ENCODE measurements around the gene RPTOR. TPM values are rescaled to one million over a fixed set of nuclear protein-coding genes. Genes with fewer than 3 reads are reported as not detected.

Gene RPTOR
- total and polyA plus RNA-seq, 12 donors = 7.9 to 30.3 (median 25.6) TPM

DNA sequence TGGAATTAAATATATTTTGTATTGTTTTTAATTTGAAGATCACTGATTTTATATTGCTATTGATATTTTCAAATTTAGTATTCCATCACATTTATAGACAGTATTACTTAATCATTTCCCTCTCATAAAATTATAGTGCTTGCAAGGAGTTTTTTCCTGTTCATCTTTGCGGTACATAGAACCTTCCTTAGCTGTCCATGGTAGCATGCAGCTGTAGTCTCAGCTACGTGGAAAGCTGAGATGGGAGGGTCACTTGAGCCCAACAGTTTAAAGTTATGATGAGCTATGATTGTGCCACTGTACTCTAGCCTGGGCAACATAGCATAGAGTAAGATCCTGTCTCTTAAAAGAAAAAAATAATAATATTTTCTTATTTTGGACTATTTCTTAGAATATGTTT, 231.2 kb downstream of the RPTOR start:
- TF ChIP-seq, protein P1, sequence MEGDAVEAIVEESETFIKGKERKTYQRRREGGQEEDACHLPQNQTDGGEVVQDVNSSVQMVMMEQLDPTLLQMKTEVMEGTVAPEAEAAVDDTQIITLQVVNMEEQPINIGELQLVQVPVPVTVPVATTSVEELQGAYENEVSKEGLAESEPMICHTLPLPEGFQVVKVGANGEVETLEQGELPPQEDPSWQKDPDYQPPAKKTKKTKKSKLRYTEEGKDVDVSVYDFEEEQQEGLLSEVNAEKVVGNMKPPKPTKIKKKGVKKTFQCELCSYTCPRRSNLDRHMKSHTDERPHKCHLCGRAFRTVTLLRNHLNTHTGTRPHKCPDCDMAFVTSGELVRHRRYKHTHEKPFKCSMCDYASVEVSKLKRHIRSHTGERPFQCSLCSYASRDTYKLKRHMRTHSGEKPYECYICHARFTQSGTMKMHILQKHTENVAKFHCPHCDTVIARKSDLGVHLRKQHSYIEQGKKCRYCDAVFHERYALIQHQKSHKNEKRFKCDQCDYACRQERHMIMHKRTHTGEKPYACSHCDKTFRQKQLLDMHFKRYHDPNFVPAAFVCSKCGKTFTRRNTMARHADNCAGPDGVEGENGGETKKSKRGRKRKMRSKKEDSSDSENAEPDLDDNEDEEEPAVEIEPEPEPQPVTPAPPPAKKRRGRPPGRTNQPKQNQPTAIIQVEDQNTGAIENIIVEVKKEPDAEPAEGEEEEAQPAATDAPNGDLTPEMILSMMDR (IDR thresholded peaks at IDR 0.05) = no peak
- H3K27ac ChIP-seq = no peak overlapping the region
- H3K27me3 ChIP-seq = no peaks in the 10 kb centered on the region
- intact Hi-C loops (cut with DNase I) = no loop called here
- 92 to 97% methylated on average over 2 of the region's 2 CpGs for WGBS, 2 donors
- DNase-seq (no peak), ATAC-seq (no peak)
- peaks cover 0 to 43% (median 20%) of the 10 kb centered on the region in 9 donors for H3K4me1 ChIP-seq
- peaks cover 0 to 15% (median 0%) of the 10 kb centered on the region in 9 donors for H3K36me3 ChIP-seq
- H3K9me3 ChIP-seq = no peaks in the 10 kb centered on the region
- no peak overlapping the region for H3K4me3 ChIP-seq

DNA sequence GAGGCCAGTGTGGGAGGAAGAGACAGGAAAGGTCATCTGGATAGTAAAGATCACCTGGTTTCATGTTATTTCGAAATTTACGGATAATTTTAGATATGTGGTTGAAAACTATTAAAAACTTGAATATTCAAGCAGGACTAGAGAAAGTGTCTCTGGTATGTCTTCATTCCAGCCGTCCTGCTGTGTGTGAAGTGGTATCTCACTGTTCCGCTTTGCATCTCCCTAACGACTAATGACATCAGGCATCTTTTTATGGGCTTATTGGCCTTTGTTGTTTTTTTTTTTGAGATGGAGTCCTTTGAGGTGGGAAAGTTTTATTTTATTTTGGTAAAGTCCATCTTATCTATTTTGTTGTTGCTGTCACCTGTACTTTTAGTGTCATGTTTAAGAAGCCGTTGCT, 232.6 kb downstream of the RPTOR start:
- DNase-seq (no peak), ATAC-seq (no peak)
- Histone ChIP-seq H3K27me3 (no peaks in the 10 kb centered on the region), H3K27ac (no peak overlapping the region), H3K4me1 (peaks cover 0 to 57% (median 30%) of the 10 kb centered on the region in 9 donors), H3K4me3 (no peak overlapping the region), H3K9me3 (no peaks in the 10 kb centered on the region), H3K36me3 (peaks cover 0 to 15% (median 0%) of the 10 kb centered on the region in 9 donors)
- 97 to 98% methylated on average over 6 of the region's 6 CpGs for WGBS, 2 donors
- intact Hi-C loops (cut with DNase I) = no loop called here
- TF ChIP-seq, protein P1 (IDR thresholded peaks at IDR 0.05) = no peak

DNA sequence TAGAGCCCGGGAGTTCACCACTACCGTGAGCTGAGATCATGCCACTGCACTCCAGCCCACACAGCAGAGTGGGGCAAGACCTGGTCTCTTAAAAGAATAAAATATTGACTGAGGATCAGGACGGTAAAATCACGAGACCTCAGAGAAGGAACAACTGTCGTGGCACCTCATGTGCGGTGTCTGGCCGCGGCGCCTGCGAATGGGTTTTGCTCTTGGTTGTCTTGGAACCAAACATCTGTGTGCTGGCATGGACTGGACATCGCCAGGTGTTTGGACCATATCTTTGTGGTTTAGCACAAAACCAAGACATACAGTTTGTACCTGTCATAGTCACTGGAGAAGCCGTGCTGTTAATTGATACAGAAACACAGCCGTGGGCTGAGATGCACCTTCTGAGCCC, 234.1 kb downstream of the RPTOR start:
- ATAC-seq (no peak), DNase-seq (no peak)
- 98% methylated on average over 13 of the region's 13 CpGs for WGBS, 2 donors
- H3K27me3 ChIP-seq = no peaks in the 10 kb centered on the region
- H3K4me3 ChIP-seq = no peak overlapping the region
- intact Hi-C loops (cut with DNase I) = no loop called here
- peaks cover 0 to 65% (median 26%) of the 10 kb centered on the region in 9 donors for H3K4me1 ChIP-seq
- H3K27ac ChIP-seq = no peak overlapping the region
- TF ChIP-seq, protein P1 (IDR thresholded peaks at IDR 0.05) = no peak
- H3K36me3 ChIP-seq = peaks cover 0 to 15% (median 0%) of the 10 kb centered on the region in 9 donors
- H3K9me3 ChIP-seq = no peaks in the 10 kb centered on the region

DNA sequence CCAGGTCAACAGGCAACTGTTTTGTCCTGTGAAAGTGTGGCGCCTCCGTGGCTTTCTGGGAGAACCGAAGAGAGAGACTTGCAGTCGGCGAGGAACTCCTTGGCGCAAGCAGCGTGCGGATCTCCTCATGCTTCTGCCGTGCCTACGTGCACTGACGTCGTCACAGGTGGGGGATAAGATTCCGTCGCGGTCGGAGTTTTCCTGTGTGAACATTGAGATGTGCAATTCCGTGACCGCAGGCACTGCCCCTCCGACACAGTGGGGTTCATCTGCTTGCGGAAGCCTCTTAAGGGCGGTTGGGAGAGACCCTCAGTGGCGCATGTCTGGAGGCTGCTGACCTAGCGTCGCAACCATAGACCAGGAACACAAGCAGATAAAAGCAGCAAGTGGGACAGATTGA, 234.7 kb downstream of the RPTOR start:
- no peaks in the 10 kb centered on the region for H3K27me3 ChIP-seq
- H3K27ac ChIP-seq = no peak overlapping the region
- H3K9me3 ChIP-seq = no peaks in the 10 kb centered on the region
- ATAC-seq (no peak), DNase-seq (no peak)
- H3K4me3 ChIP-seq = no peak overlapping the region
- TF ChIP-seq, protein P1 (IDR thresholded peaks at IDR 0.05) = no peak
- 96 to 99% methylated on average over 24 of the region's 24 CpGs for WGBS, 2 donors
- peaks cover 0 to 58% (median 20%) of the 10 kb centered on the region in 9 donors for H3K4me1 ChIP-seq
- intact Hi-C loops (cut with DNase I) = no loop called here
- peaks cover 0 to 12% (median 0%) of the 10 kb centered on the region in 9 donors for H3K36me3 ChIP-seq
